Bronchial epithelial cell (primary cell): ENCODE measurements around the gene HOXC11. TPM values are rescaled to one million over a fixed set of nuclear protein-coding genes. Genes with fewer than 3 reads are reported as not detected.

ENCODE experiments used
- DNase-seq: peaks from one replicate; pipeline ENCODE4 v3.0.0-alpha.2; 2010; ENCODE audit warnings: low read depth
- FAIRE-seq: peaks from 2 replicates; lab custom pipeline; 2011; peaks lifted over from hg19 to GRCh38; lab: Jason Lieb, UNC
- H3K27me3 ChIP-seq: 2 replicates; pipeline ENCODE4 v1.5.1; 2011; ENCODE audit warnings: low read length; ENCODE audit not compliant: control insufficient read depth, insufficient read depth
- H3K36me3 ChIP-seq: 2 replicates; pipeline ENCODE4 v1.5.1; 2011; ENCODE audit warnings: low read length; ENCODE audit not compliant: control insufficient read depth, insufficient read depth
- H3K4me3 ChIP-seq: 2 replicates; pipeline ENCODE4 v1.5.1; 2011; ENCODE audit warnings: mild to moderate bottlenecking, low read depth, low read length, control low read depth
- CTCF ChIP-seq: IDR thresholded peaks from 2 replicates; pipeline ENCODE4 v1.5.1; 2011; ENCODE audit warnings: mild to moderate bottlenecking, moderate library complexity, low read length, control low read depth, inconsistent platforms; ENCODE audit not compliant: insufficient read depth, severe bottlenecking
- total RNA-seq: library from RNA; depleted of rRNA; stranded (reverse); fragments of >200 nt; gene quantifications from 2 replicates; pipeline ENCODE4 v1.2.1, GENCODE V29; 2014

Gene HOXC11
- total RNA-seq, 1 donor from 2014 or later: not detected

GRCh38 chr12:53965281-53966084 lies 7.4 kb upstream of the HOXC11 start:
- FAIRE-seq (no peak), DNase-seq (no peak)
- no peak for TF ChIP-seq CTCF
- Histone ChIP-seq H3K4me3 (no peak overlapping the region), H3K27me3 (peaks cover 84% of the 10 kb centered on the region), H3K36me3 (no peaks in the 10 kb centered on the region)

GRCh38 chr12:53966085-53966384 lies 6.9 kb upstream of the HOXC11 start:
- no peak for FAIRE-seq
- no peak for TF ChIP-seq CTCF
- Histone ChIP-seq H3K36me3 (no peaks in the 10 kb centered on the region), H3K27me3 (peaks cover 85% of the 10 kb centered on the region), H3K4me3 (no peak overlapping the region)
- DNase-seq: no peak

GRCh38 chr12:53966385-53967133 lies 6.4 kb upstream of the HOXC11 start:
- no peaks in the 10 kb centered on the region for H3K36me3 ChIP-seq
- H3K27me3 ChIP-seq: peaks cover 88% of the 10 kb centered on the region
- no peak for TF ChIP-seq CTCF
- no peak overlapping the region for H3K4me3 ChIP-seq
- no peak for FAIRE-seq
- no peak for DNase-seq

- peaks cover 92% of the 10 kb centered on the region for H3K27me3 ChIP-seq
- DNase-seq (no peak), FAIRE-seq (no peak)
- TF ChIP-seq CTCF: no peak
- no peaks in the 10 kb centered on the region for H3K36me3 ChIP-seq
- no peak overlapping the region for H3K4me3 ChIP-seq
These were observed 5.5 kb upstream of the HOXC11 start for GRCh38 chr12:53967421-53967925.

- FAIRE-seq (no peak), DNase-seq (no peak)
- TF ChIP-seq CTCF: no peak
- H3K27me3 ChIP-seq: peaks cover 93% of the 10 kb centered on the region
- H3K4me3 ChIP-seq: no peak overlapping the region
- H3K36me3 ChIP-seq: no peaks in the 10 kb centered on the region
These were observed 4.5 kb upstream of the HOXC11 start for GRCh38 chr12:53968214-53969127.
